Parathyroid adenoma (tissue), 2 donors: ENCODE data around the gene CDA.

ENCODE experiments used
- H2AFZ ChIP-seq: fragments of 300-600 bp; sonication (generic); one replicate; pipeline ENCODE4 v1.7.0; 2017; ENCODE audit warnings: antibody characterized with exemption, mild to moderate bottlenecking
- H3K27ac ChIP-seq: fragments of 300-600 bp; sonication (generic); one replicate; pipeline ENCODE4 v1.7.0; 2017
- H3K27me3 ChIP-seq: fragments of 300-600 bp; sonication (generic); one replicate; pipeline ENCODE4 v1.7.0; 2017; ENCODE audit warnings: low read length; ENCODE audit not compliant: control insufficient read depth, insufficient read depth
- H3K36me3 ChIP-seq: fragments of 300-600 bp; sonication (generic); one replicate; pipeline ENCODE4 v1.7.0; 2017; ENCODE audit warnings: low read length; ENCODE audit not compliant: control insufficient read depth, insufficient read depth
- H3K4me1 ChIP-seq: fragments of 300-600 bp; sonication (generic); one replicate; pipeline ENCODE4 v1.7.0; 2017; ENCODE audit warnings: control low read depth
- H3K4me2 ChIP-seq: fragments of 300-600 bp; sonication (generic); one replicate; pipeline ENCODE4 v1.7.0; 2017; ENCODE audit warnings: low read length
- H3K4me3 ChIP-seq: fragments of 300-600 bp; sonication (generic); one replicate; pipeline ENCODE4 v1.7.0; 2017; ENCODE audit warnings: low read depth, low read length
- H3K79me2 ChIP-seq: fragments of 300-600 bp; sonication (generic); one replicate; pipeline ENCODE4 v1.7.0; 2017; ENCODE audit warnings: control low read depth
- H3K9ac ChIP-seq: fragments of 300-600 bp; sonication (generic); one replicate; pipeline ENCODE4 v1.7.0; 2017; ENCODE audit warnings: mild to moderate bottlenecking
- H3K9me3 ChIP-seq: fragments of 300-600 bp; sonication (generic); one replicate; pipeline ENCODE4 v1.7.0; 2017; ENCODE audit warnings: low read length; ENCODE audit not compliant: control insufficient read depth
- CTCF ChIP-seq: fragments of 300-600 bp; sonication (generic); IDR thresholded peaks from one replicate; pipeline ENCODE4 v1.7.0; 2017; ENCODE audit warnings: antibody characterized with exemption, mild to moderate bottlenecking
- donor health status: primary hyperparathyroidism.

The CDA gene

DNA sequence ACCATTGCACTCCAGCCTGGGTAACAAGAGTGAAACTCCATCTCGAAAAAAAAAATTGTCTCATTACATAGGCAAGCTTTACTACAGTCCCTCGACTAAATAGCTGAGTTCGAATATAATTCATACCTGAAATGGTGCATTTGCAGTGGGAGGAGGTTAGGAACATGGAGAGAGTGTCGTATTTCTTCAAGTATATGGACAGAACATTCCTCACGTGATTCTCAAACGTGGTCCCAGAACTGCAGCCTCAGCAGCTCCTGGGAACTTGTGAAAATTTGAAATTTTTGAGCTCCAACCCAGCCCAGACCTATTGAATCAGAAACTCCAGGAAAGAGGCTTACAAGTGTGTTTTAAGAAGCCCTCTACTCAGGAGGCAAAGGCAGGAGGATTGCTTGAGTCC, 7.2 kb downstream of the CDA start:
- Histone ChIP-seq H3K9ac (no peak overlapping the region), H3K4me1 (no peaks in the 10 kb centered on the region), H3K27me3 (no peaks in the 10 kb centered on the region), H3K4me2 (no peak overlapping the region), H3K27ac (no peak overlapping the region), H2AFZ (no peak overlapping the region), H3K4me3 (no peak overlapping the region), H3K36me3 (no peaks in the 10 kb centered on the region), H3K79me2 (no peaks in the 10 kb centered on the region), H3K9me3 (no peaks in the 10 kb centered on the region)
- TF ChIP-seq CTCF: no peak

GRCh38 chr1:20597650-20598049, 8.8 kb downstream of the CDA start:
- no peak for TF ChIP-seq CTCF

GRCh38 chr1:20600156-20600555, 11.3 kb downstream of the CDA start:
- Histone ChIP-seq H3K4me1 (no peaks in the 10 kb centered on the region), H3K4me2 (no peak overlapping the region), H3K79me2 (no peaks in the 10 kb centered on the region), H3K4me3 (no peak overlapping the region), H3K27me3 (no peaks in the 10 kb centered on the region), H2AFZ (no peak overlapping the region), H3K9ac (no peak overlapping the region), H3K9me3 (no peaks in the 10 kb centered on the region), H3K36me3 (no peaks in the 10 kb centered on the region), H3K27ac (no peak overlapping the region)
- no peak for TF ChIP-seq CTCF

More at GRCh38 chr1:20597650-20598049, 8.8 kb downstream of the CDA start:
- Histone ChIP-seq H3K4me2 (no peak overlapping the region), H3K4me3 (no peak overlapping the region), H3K27ac (peak overlapping the region; percentile 51), H3K9me3 (no peaks in the 10 kb centered on the region), H3K4me1 (no peaks in the 10 kb centered on the region), H3K36me3 (no peaks in the 10 kb centered on the region), H3K27me3 (no peaks in the 10 kb centered on the region), H2AFZ (no peak overlapping the region), H3K9ac (no peak overlapping the region), H3K79me2 (no peaks in the 10 kb centered on the region)

GRCh38 chr1:20601129-20601825, 12.4 kb downstream of the CDA start:
- H2AFZ ChIP-seq: no peak overlapping the region
- no peaks in the 10 kb centered on the region for H3K27me3 ChIP-seq
- H3K9me3 ChIP-seq: no peaks in the 10 kb centered on the region
- H3K4me1 ChIP-seq: no peaks in the 10 kb centered on the region
- H3K9ac ChIP-seq: no peak overlapping the region
- H3K36me3 ChIP-seq: no peaks in the 10 kb centered on the region
- no peak for TF ChIP-seq CTCF
- no peak overlapping the region for H3K27ac ChIP-seq
- H3K4me3 ChIP-seq: no peak overlapping the region
- H3K79me2 ChIP-seq: no peaks in the 10 kb centered on the region
- H3K4me2 ChIP-seq: no peak overlapping the region

GRCh38 chr1:20602851-20603450, 14.1 kb downstream of the CDA start:
- no peaks in the 10 kb centered on the region for H3K79me2 ChIP-seq
- H3K4me3 ChIP-seq: no peak overlapping the region
- no peak overlapping the region for H3K9ac ChIP-seq
- H3K9me3 ChIP-seq: no peaks in the 10 kb centered on the region
- no peaks in the 10 kb centered on the region for H3K4me1 ChIP-seq
- no peak overlapping the region for H2AFZ ChIP-seq
- H3K36me3 ChIP-seq: no peaks in the 10 kb centered on the region
- no peak overlapping the region for H3K27ac ChIP-seq
- TF ChIP-seq CTCF: no peak
- no peaks in the 10 kb centered on the region for H3K27me3 ChIP-seq
- no peak overlapping the region for H3K4me2 ChIP-seq
